SK-N-SH (cell line): ENCODE data around the gene NREP. TPM values are rescaled to one million over a fixed set of nuclear protein-coding genes. Genes with fewer than 3 reads are reported as not detected.
A peak's percentile ranks its signal among the peaks of the same experiment; 100 is the strongest.

Experiments used
- CTCF ChIA-PET: fragments of 300-600, 350-600 bp; formaldehyde crosslinking; extraction: SDS; loops from one replicate; lab custom pipeline; 2021; lab: Yijun Ruan, JAX
- POLR2A ChIA-PET: fragments of 350-600 bp; sonication (Branson Sonifier 250); formaldehyde crosslinking; extraction: SDS; loops from one replicate; lab custom pipeline; 2020; ENCODE audit warnings: antibody characterized with exemption, inconsistent platforms; lab: Yijun Ruan, JAX
- DNase-seq: peaks from one replicate; pipeline ENCODE4 v3.0.0; 2012
- H2AFZ ChIP-seq: fragments of 200-600 bp; sonication (generic); 2 replicates; pipeline ENCODE4 v1.8.1; 2016; ENCODE audit warnings: antibody characterized with exemption, mild to moderate bottlenecking, low read depth
- H3F3A ChIP-seq: fragments of 200-600 bp; sonication (generic); replicated peaks from 2 replicates; pipeline ENCODE3; 2016; ENCODE audit warnings: antibody characterized with exemption, mild to moderate bottlenecking; ENCODE audit not compliant: insufficient read depth
- H3K27ac ChIP-seq, 2 experiments: fragments of 200-500 bp in 1 of 2; fragments of 200-600 bp in 1 of 2; sonication (Bioruptor generic) in 1 of 2; sonication (generic), shearing (Covaris generic) in 1 of 2; 2 replicates each; pipeline versions ENCODE4 v1.5.1 to v1.6.1; 2014 to 2016; ENCODE audit warnings: low read depth in 2 of 2, inconsistent platforms in 1 of 2, low read length in 1 of 2, mild to moderate bottlenecking in 1 of 2, mixed read lengths in 1 of 2
- H3K27me3 ChIP-seq: fragments of 200-600 bp; sonication (generic), shearing (Covaris generic); 2 replicates; pipeline ENCODE4 v1.6.1; 2016; ENCODE audit warnings: mixed run types; ENCODE audit not compliant: insufficient read depth
- H3K36me3 ChIP-seq, 2 experiments: fragments of 200-500 bp in 1 of 2; fragments of 200-600 bp in 1 of 2; sonication (Bioruptor generic) in 1 of 2; sonication (generic) in 1 of 2; replicated peaks in 1 of 2; 2 replicates each; pipeline versions ENCODE3 to v1.5.1; 2014 to 2016; ENCODE audit warnings: low read length in 1 of 2, mild to moderate bottlenecking in 1 of 2; ENCODE audit not compliant: insufficient read depth in 2 of 2, control insufficient read depth in 1 of 2
- H3K4me1 ChIP-seq, 2 experiments: fragments of 200-500 bp in 1 of 2; fragments of 200-600 bp in 1 of 2; sonication (Bioruptor generic) in 1 of 2; sonication (generic), shearing (Covaris generic) in 1 of 2; 2 replicates each; pipeline versions ENCODE4 v1.5.1 to v1.6.1; 2014 to 2016; ENCODE audit warnings: low read depth in 1 of 2, low read length in 1 of 2, mixed run types in 1 of 2; ENCODE audit not compliant: insufficient read depth in 2 of 2, control insufficient read depth in 1 of 2
- H3K4me2 ChIP-seq: fragments of 200-600 bp; sonication (generic), shearing (Covaris generic); 2 replicates; pipeline ENCODE4 v1.6.1; 2017; ENCODE audit warnings: mixed run types
- H3K4me3 ChIP-seq, 2 experiments: fragments of 200-500 bp in 1 of 2; fragments of 200-600 bp in 1 of 2; sonication (Bioruptor generic) in 1 of 2; sonication (generic), shearing (Covaris generic) in 1 of 2; 2 replicates each; pipeline versions ENCODE4 v1.5.1 to v1.8.1; 2014 to 2016; ENCODE audit warnings: low read depth in 2 of 2, inconsistent platforms in 1 of 2, low read length in 1 of 2, mild to moderate bottlenecking in 1 of 2, mixed read lengths in 1 of 2, moderate library complexity in 1 of 2
- H3K79me2 ChIP-seq: fragments of 200-600 bp; sonication (generic); 2 replicates; pipeline ENCODE4 v1.8.1; 2017; ENCODE audit warnings: mild to moderate bottlenecking; ENCODE audit not compliant: insufficient read depth
- H3K9ac ChIP-seq: fragments of 200-600 bp; sonication (generic); 2 replicates; pipeline ENCODE4 v1.6.1; 2017; ENCODE audit warnings: mixed run types
- H3K9me2 ChIP-seq: fragments of 200-600 bp; sonication (generic); 2 replicates; pipeline ENCODE4 v1.6.1; 2017; ENCODE audit warnings: mixed run types
- H3K9me3 ChIP-seq: fragments of 200-600 bp; sonication (generic); 2 replicates; pipeline ENCODE4 v1.6.1; 2017; ENCODE audit warnings: mixed run types, mild to moderate bottlenecking, moderate library complexity
- H4K20me1 ChIP-seq: fragments of 200-600 bp; sonication (generic); 2 replicates; pipeline ENCODE4 v1.6.1; 2017; ENCODE audit warnings: mild to moderate bottlenecking, mixed run types; ENCODE audit not compliant: insufficient read depth
- CHD2 ChIP-seq: fragments of 150-350 bp; IDR thresholded peaks from 2 replicates; pipeline ENCODE4 v1.6.1; 2018; ENCODE audit warnings: low read length; ENCODE audit not compliant: partially characterized antibody
- ELF1 ChIP-seq: IDR thresholded peaks from 2 replicates; pipeline ENCODE4 v1.4.0; 2012
- EP300 ChIP-seq, 2 experiments: IDR thresholded peaks; 2 replicates each; pipeline versions ENCODE4 v1.4.0 to v1.6.1; 2012; ENCODE audit warnings: borderline replicate concordance in 1 of 2, low read depth in 1 of 2, low read length in 1 of 2
- FOSL2 ChIP-seq: IDR thresholded peaks from 2 replicates; pipeline ENCODE4 v1.4.0; 2012; ENCODE audit warnings: low read depth, mild to moderate bottlenecking, moderate library complexity, borderline replicate concordance
- FOXM1 ChIP-seq: IDR thresholded peaks from 2 replicates; pipeline ENCODE4 v1.4.0; 2012; ENCODE audit warnings: low read depth, mild to moderate bottlenecking
- GABPA ChIP-seq: IDR thresholded peaks from 2 replicates; pipeline ENCODE4 v1.4.0; 2012; ENCODE audit warnings: low read depth, mild to moderate bottlenecking
- JUND ChIP-seq: IDR thresholded peaks from 2 replicates; pipeline ENCODE4 v1.4.0; 2012
- MEF2A ChIP-seq: IDR thresholded peaks from 2 replicates; pipeline ENCODE4 v1.4.0; 2012; ENCODE audit warnings: low read depth, borderline replicate concordance
- NFIC ChIP-seq: IDR thresholded peaks from 2 replicates; pipeline ENCODE4 v1.4.0; 2012; ENCODE audit warnings: borderline replicate concordance
- POLR2AphosphoS5 ChIP-seq: IDR thresholded peaks from 2 replicates; pipeline ENCODE4 v1.6.1; 2012; ENCODE audit warnings: low read depth, low read length
- RCOR1 ChIP-seq: fragments of 150-350 bp; IDR thresholded peaks from 2 replicates; pipeline ENCODE4 v1.6.1; 2017; ENCODE audit warnings: antibody characterized with exemption, low read length
- RXRA ChIP-seq: IDR thresholded peaks from 2 replicates; pipeline ENCODE4 v1.4.0; 2012; ENCODE audit warnings: low read depth, mild to moderate bottlenecking, borderline replicate concordance
- SIN3A ChIP-seq: IDR thresholded peaks from 2 replicates; pipeline ENCODE4 v1.6.1; 2012; ENCODE audit warnings: low read depth, mild to moderate bottlenecking, low read length, moderate library complexity, borderline replicate concordance
- TCF12 ChIP-seq: IDR thresholded peaks from 2 replicates; pipeline ENCODE4 v1.4.0; 2012
- TEAD4 ChIP-seq: IDR thresholded peaks from 2 replicates; pipeline ENCODE4 v1.4.0; 2012; ENCODE audit warnings: mild to moderate bottlenecking, borderline replicate concordance; ENCODE audit not compliant: insufficient read depth
- YY1 ChIP-seq: IDR thresholded peaks from 2 replicates; pipeline ENCODE4 v1.4.0; 2012; ENCODE audit warnings: low read depth, mild to moderate bottlenecking
- WGBS: methylation state at CpG from one replicate; pipeline ENCODE4 v1.1.6; 2017; ENCODE audit warnings: low lambda C conversion rate; 5-methylcytosine and 5-hydroxymethylcytosine counted together
- polyA plus RNA-seq, 3 experiments: library from polyadenylated mRNA; depleted of rRNA; stranded (reverse); fragments of >200 nt; gene quantifications; 2 replicates each; pipeline ENCODE4 v1.2.3, GENCODE V29; 2012
- TF ChIP-seq, protein P1 (sequence below): IDR thresholded peaks from 2 replicates; pipeline ENCODE4 v1.4.0; 2012; ENCODE audit warnings: low read depth
- TF ChIP-seq, protein P2 (sequence below): IDR thresholded peaks from 2 replicates; pipeline ENCODE4 v1.6.1; 2012; ENCODE audit warnings: mild to moderate bottlenecking, low read depth, low read length, moderate library complexity
- TF ChIP-seq, protein P3 (sequence below): fragments of 150-350 bp; IDR thresholded peaks from 2 replicates; pipeline ENCODE4 v1.6.1; 2016; ENCODE audit warnings: mild to moderate bottlenecking, low read depth, low read length
- TF ChIP-seq, protein P4 (sequence below): IDR thresholded peaks from 2 replicates; pipeline ENCODE4; 2012
- TF ChIP-seq, protein P5 (sequence below): IDR thresholded peaks from 2 replicates; pipeline ENCODE4 v1.4.0; 2012; ENCODE audit warnings: low read depth, borderline replicate concordance

The NREP gene
- polyA plus RNA-seq, 1 of the 3 experiments (the other 2 are of a cell fraction), result 94.4 TPM

DNA sequence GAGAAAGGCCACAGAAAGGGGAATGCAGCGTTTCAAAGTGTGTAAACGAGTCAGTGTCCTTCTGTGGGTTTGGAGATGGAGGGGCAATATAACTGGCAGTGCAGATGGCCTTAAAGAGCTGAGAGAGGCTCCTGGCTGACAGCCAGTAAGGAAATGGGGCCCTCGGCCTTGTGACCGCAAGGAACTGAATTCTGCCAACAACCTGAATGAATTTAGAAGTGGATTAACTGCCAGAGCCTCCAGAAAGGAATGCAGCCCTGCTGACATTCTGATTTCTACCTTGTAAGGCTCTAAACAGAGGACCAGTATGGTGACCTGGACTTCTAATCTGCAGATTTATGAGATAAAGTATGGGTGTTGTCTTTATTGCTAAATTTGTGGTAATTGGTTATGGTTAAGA, 17.5 kb upstream of the NREP start:
- DNase-seq, result no peak
- TF ChIP-seq, protein P1, sequence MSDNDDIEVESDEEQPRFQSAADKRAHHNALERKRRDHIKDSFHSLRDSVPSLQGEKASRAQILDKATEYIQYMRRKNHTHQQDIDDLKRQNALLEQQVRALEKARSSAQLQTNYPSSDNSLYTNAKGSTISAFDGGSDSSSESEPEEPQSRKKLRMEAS, result 0 out of 2 replicates have a peak, but pooled peaks have one; percentile 25
- TF ChIP-seq, protein P2, sequence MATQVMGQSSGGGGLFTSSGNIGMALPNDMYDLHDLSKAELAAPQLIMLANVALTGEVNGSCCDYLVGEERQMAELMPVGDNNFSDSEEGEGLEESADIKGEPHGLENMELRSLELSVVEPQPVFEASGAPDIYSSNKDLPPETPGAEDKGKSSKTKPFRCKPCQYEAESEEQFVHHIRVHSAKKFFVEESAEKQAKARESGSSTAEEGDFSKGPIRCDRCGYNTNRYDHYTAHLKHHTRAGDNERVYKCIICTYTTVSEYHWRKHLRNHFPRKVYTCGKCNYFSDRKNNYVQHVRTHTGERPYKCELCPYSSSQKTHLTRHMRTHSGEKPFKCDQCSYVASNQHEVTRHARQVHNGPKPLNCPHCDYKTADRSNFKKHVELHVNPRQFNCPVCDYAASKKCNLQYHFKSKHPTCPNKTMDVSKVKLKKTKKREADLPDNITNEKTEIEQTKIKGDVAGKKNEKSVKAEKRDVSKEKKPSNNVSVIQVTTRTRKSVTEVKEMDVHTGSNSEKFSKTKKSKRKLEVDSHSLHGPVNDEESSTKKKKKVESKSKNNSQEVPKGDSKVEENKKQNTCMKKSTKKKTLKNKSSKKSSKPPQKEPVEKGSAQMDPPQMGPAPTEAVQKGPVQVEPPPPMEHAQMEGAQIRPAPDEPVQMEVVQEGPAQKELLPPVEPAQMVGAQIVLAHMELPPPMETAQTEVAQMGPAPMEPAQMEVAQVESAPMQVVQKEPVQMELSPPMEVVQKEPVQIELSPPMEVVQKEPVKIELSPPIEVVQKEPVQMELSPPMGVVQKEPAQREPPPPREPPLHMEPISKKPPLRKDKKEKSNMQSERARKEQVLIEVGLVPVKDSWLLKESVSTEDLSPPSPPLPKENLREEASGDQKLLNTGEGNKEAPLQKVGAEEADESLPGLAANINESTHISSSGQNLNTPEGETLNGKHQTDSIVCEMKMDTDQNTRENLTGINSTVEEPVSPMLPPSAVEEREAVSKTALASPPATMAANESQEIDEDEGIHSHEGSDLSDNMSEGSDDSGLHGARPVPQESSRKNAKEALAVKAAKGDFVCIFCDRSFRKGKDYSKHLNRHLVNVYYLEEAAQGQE, result 0 out of 2 replicates have a peak, but pooled peaks have one; percentile 17
- TF ChIP-seq TCF12 (peak; percentile 88), YY1 (no peak), EP300 (IDR thresholded peaks at IDR 0.05; ENCODE audit: borderline replicate concordance in 1 of 2, low read depth in 1 of 2, low read length in 1 of 2) (peak; percentile 52 to 91; a peak in 3 of 4 replicates), NFIC (peak; percentile 98), RXRA (peak; percentile 71; the same call in 1 of the 2 replicates), JUND (peak; percentile 63), RCOR1 (0 out of 2 replicates have a peak, but pooled peaks have one; percentile 9), TEAD4 (peak; percentile 79; the same call in 1 of the 2 replicates), CHD2 (no peak), SIN3A (peak; percentile 83; the same call in 1 of the 2 replicates), GABPA (no peak), MEF2A (peak; percentile 33; the same call in 1 of the 2 replicates), FOSL2 (peak; percentile 41), POLR2AphosphoS5 (peak; percentile 60; the same call in 1 of the 2 replicates), FOXM1 (0 out of 2 replicates have a peak, but pooled peaks have one; percentile 45), ELF1 (peak; percentile 61)
- TF ChIP-seq, protein P3, sequence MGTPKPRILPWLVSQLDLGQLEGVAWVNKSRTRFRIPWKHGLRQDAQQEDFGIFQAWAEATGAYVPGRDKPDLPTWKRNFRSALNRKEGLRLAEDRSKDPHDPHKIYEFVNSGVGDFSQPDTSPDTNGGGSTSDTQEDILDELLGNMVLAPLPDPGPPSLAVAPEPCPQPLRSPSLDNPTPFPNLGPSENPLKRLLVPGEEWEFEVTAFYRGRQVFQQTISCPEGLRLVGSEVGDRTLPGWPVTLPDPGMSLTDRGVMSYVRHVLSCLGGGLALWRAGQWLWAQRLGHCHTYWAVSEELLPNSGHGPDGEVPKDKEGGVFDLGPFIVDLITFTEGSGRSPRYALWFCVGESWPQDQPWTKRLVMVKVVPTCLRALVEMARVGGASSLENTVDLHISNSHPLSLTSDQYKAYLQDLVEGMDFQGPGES, result no peak
- TF ChIP-seq, protein P4, sequence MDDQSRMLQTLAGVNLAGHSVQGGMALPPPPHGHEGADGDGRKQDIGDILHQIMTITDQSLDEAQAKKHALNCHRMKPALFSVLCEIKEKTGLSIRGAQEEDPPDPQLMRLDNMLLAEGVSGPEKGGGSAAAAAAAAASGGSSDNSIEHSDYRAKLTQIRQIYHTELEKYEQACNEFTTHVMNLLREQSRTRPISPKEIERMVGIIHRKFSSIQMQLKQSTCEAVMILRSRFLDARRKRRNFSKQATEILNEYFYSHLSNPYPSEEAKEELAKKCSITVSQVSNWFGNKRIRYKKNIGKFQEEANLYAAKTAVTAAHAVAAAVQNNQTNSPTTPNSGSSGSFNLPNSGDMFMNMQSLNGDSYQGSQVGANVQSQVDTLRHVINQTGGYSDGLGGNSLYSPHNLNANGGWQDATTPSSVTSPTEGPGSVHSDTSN, result peak; percentile 92
- TF ChIP-seq, protein P5, sequence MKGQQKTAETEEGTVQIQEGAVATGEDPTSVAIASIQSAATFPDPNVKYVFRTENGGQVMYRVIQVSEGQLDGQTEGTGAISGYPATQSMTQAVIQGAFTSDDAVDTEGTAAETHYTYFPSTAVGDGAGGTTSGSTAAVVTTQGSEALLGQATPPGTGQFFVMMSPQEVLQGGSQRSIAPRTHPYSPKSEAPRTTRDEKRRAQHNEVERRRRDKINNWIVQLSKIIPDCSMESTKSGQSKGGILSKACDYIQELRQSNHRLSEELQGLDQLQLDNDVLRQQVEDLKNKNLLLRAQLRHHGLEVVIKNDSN, result no peak

More for the DNA sequence above, 17.5 kb upstream of the NREP start:
- H3F3A ChIP-seq, result peaks cover 7% of the 10 kb centered on the region
- no peaks in the 10 kb centered on the region for H3K36me3 ChIP-seq
- H3K4me3 ChIP-seq, result no peak overlapping the region
- H3K4me2 ChIP-seq, result peak overlapping the region; percentile 52
- no peaks in the 10 kb centered on the region for H3K9me2 ChIP-seq
- ChIA-PET POLR2A (no interaction called here), CTCF (no interaction called here)
- 35% methylated on average over 4 of the region's 4 CpGs for WGBS
- H3K9ac ChIP-seq, result no peak overlapping the region
- no peaks in the 10 kb centered on the region for H3K27me3 ChIP-seq
- H3K9me3 ChIP-seq, result no peaks in the 10 kb centered on the region
- peak overlapping the region; percentile 56 for H2AFZ ChIP-seq
- H3K79me2 ChIP-seq, result no peaks in the 10 kb centered on the region
- H3K4me1 ChIP-seq, result peaks cover 13 to 16% of the 10 kb centered on the region in 2 experiments; a peak in 3 of 4 replicates
- peak overlapping the region; percentile 39 to 71; a peak in 3 of 4 replicates for H3K27ac ChIP-seq
- no peaks in the 10 kb centered on the region for H4K20me1 ChIP-seq
